Measurements from ENCODE around the gene CYP27A1.

The CYP27A1 gene

DNA sequence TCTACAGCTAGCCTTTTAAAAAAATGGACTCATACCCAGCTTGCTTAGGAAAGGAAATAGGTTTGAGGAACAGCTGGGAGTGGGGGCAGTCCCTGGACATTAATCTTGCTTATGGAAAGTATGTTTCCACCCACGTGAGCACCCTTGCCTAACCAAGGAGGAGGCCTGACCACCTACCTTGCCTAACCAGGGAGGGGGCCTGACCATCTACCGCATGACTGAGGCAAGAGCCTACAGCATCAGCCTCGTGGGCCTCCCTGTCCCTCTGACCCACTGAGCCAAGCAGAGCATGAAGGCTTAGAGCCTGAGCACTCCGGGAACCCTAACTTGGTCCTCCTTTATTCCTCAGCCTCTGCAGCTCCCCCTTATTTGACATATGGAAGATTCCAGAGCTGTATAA is 29.4 kb downstream of the CYP27A1 start:
- no peak for DNase-seq (ENCODE audit: low read depth in 2 of 2)

- no peak for DNase-seq (ENCODE audit: low read depth in 2 of 2)
Measured at GRCh38 chr2:218812096-218812815, 30.3 kb downstream of the CYP27A1 start.

GRCh38 chr2:218812861-218813260 is 30.9 kb downstream of the CYP27A1 start:
- DNase-seq (ENCODE audit: low read depth in 2 of 2): no peak

DNA sequence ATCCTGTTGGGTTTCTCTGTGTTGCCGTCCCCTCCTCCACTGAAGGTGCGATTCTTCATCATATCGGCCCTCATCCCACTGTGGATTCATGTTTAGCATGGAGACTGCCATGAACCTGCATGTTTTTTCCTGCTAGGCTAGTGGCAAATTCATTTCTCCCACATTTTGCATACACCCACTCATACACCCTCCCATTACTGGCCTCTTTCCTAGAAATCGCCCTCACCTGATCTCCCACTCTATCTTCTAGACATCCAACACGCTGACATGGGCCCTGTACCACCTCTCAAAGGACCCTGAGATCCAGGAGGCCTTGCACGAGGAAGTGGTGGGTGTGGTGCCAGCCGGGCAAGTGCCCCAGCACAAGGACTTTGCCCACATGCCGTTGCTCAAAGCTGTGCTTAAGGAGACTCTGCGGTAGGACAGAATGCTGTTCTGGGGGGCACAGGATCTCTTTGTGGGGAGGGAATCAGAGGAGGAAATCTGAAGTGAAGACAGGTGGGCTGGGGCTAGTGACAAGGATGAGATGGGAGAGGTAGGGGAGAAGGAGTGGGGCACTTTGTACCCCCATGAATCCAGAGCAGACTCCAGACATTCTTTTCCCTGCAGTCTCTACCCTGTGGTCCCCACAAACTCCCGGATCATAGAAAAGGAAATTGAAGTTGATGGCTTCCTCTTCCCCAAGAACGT is 32.0 kb downstream of the CYP27A1 start:
- DNase-seq (ENCODE audit: low read depth in 2 of 2): no peak

DNA sequence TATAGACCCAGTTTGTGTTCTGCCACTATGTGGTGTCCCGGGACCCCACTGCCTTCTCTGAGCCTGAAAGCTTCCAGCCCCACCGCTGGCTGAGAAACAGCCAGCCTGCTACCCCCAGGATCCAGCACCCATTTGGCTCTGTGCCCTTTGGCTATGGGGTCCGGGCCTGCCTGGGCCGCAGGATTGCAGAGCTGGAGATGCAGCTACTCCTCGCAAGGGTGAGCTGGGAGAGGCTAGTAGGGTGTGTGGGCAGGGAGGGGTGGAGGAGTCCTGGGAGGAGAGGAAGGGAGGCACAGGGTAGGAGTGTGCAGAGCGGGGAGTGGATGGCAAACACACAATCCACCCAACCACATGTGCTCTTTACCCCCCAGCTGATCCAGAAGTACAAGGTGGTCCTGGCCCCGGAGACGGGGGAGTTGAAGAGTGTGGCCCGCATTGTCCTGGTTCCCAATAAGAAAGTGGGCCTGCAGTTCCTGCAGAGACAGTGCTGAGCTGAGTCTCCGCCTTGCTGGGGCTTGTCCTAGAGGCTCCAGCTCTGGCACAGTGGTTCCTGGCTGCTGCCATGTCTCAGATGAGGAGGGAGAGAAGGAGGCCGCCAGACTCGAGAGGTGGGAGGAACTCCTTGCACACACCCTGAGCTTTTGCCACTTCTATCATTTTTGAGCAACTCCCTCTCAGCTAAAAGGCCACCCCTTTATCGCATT is 32.7 kb downstream of the CYP27A1 start:
- no peak for DNase-seq (ENCODE audit: low read depth in 2 of 2)

DNA sequence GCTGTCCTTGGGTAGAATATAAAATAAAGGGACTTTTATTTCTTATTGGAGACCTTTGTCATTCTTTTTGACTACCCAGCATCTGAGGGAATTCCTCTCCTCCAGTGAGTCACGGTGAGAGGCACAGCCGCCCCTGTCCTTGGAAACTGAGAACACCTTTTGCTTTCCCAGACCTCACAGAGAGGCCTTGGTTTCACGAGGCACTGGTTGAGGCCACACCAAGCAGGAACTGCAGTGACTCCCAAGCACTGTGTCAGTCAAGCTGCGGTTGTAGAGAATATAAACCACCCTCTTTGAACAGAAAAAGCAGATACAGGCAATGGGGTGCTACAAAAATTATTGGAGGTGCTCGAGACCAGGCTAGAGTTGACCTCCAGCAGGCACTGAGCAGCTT is 33.3 kb downstream of the CYP27A1 start:
- DNase-seq (ENCODE audit: low read depth in 2 of 2): no peak

- DNase-seq (ENCODE audit: low read depth in 2 of 2): no peak
Measured at GRCh38 chr2:218815649-218816048, 33.7 kb downstream of the CYP27A1 start.

GRCh38 chr2:218816561-218817011 is 34.6 kb downstream of the CYP27A1 start:
- DNase-seq (ENCODE audit: low read depth in 2 of 2): no peak

DNA sequence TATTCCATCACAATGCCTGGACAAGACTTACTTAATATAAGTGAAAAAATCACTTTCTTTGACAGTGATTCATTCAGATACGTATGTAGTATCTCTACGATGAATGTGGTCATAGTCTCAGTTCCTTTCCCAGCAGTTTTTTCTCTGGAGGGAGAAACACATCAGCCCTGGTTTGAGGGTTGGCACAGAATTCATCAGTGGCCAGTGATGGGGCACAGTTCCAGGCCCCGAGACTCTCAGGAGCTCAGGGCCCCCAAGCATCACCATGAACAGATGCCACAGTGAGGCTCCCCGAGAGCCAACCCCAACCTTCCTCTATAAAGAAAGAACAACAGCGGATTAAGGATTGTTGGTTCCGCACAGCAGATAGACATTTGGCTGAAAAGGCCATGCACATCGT is 37.1 kb downstream of the CYP27A1 start:
- no peak for DNase-seq (ENCODE audit: low read depth in 2 of 2)

GRCh38 chr2:218820746-218821369 is 38.9 kb downstream of the CYP27A1 start:
- no peak for DNase-seq (ENCODE audit: low read depth in 2 of 2)

DNA sequence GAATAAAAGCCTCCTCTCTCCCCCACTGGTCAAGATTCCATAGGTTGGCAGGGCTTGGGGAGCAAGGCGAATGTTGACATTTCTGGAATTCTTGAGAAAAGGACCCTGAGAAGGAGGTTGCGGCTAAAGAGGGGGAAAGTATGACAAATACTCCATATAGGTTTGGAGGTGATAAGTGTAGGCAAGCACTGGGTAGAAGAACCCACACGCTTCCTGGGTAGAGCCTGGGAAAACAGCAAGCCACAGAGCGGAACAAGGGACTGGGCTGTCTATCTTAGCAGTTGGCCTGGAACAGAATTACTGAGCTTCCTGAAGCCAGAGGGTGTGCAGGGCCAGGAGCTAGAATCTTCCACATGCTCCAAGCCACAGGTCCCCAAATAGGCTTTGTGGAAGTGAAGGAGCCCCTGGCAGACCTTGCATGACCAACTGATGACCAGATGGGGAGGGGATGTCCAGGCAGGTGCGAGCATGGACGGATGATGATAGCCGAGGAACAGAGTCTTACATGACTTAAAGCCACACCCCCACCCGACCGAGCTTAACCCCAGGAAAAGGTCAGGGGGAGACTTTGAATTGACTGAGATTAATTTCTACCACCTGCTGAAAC is 39.8 kb downstream of the CYP27A1 start:
- no peak for DNase-seq (ENCODE audit: low read depth in 2 of 2)

DNA sequence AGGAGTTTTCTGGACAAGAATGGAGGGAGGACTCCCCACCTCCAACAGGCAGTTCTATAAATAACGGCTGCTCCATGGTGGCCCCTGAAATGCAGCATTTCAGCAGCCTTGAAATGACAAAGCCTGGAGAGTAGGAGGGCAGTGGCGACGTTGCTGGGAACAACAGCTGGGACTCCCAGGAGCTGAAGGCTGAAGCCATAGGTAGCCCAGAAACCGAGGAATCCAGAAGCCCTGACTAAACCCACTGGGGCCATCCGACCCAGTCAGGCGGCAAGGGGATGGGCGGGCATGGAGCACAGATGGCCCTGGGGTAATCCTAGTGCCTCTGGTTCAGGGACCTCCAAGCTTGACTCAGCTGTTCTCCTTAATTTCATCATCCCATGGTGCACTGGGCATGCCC is 40.7 kb downstream of the CYP27A1 start:
- DNase-seq (ENCODE audit: low read depth in 2 of 2): no peak

GRCh38 chr2:218823196-218823855 is 41.4 kb downstream of the CYP27A1 start:
- no peak for DNase-seq (ENCODE audit: low read depth in 2 of 2)

- no peak for DNase-seq (ENCODE audit: low read depth in 2 of 2)
Measured at GRCh38 chr2:218824004-218824403, 42.1 kb downstream of the CYP27A1 start.

- no peak for DNase-seq (ENCODE audit: low read depth in 2 of 2)
Measured at GRCh38 chr2:218826791-218827190, 44.8 kb downstream of the CYP27A1 start.

DNA sequence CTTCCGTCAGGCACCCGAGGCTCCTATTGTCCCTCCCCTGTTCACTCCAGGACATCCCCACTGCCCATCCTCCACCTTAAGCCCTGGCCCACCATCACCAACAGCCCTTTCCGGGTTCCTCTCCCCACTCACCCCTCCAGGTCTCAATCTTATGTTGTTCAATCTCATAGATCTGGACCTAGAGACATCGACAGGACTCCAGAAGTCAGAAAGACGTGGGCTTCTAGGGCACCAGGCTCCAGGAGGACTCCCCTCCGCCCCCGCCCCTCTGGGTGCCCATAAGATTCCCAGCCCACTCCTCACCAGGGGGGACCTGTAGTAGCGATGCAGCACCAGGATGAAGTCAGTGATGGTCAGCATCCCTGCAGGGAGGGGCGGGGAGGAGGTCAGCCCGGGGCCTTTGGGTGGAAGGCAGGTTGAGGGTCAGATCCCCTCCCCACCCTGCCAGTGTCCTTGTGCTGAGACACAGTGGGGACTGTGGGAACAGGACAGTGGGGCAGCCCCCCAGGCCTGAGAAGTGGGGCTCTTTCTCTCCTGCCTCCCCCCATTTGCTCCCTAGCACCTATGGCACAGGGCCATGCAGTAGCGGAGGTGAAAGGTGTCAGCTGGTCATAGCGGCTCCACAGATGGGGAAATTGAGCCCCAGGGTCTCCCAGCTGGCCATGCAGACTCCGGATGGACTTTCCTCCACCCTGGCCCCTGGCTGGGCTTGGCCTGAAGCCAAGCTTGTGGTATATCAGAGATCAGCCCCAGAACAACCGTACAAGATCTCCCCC is 45.9 kb downstream of the CYP27A1 start:
- DNase-seq (ENCODE audit: low read depth in 2 of 2): no peak

- no peak for DNase-seq (ENCODE audit: low read depth in 2 of 2)
Measured at GRCh38 chr2:218828477-218828778, 46.5 kb downstream of the CYP27A1 start.

DNA sequence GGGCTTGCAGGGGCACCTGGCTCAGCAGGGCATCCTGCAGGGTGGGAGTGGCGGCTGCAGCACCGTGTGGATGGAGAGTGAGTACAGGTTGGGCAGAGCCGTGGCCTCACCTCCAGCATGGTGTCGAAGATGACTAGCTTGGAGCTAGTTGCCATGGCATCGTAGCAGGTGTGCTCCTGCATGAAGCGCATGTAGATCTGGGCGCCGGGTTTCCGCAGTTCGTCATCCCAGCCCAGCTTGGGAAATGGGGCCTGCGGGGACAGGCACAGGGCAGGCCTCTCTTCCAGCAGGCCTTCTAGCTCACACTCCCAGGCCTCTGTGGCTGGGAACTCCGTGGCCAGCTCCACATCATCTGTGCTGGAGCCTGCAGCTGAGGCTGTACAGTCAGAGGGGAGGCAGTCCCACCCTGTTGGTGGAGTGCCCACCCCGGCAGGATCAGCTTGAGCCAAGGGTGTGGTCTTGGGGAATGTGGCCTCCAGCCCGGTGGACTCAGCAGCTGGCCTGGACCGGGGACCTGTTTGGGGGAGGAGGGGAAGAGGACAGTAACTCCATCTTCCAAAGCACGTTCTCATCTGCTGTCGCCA is 48.0 kb downstream of the CYP27A1 start:
- DNase-seq (ENCODE audit: low read depth in 2 of 2): no peak

GRCh38 chr2:218830526-218831306 is 48.8 kb downstream of the CYP27A1 start:
- DNase-seq (ENCODE audit: low read depth in 2 of 2): no peak

Measured in stimulated activated CD4-positive, alpha-beta T cell treated with anti-CD3 and anti-CD28 coated beads, Interleukin-12 subunit alpha, Interleukin-12 subunit beta, amount 100 ng/mL, for 24 hours (primary cell).